NCI-H2196 treated with DMSO at 0.1 percent for 48 hours (cell line): ENCODE data around the gene AKAP10.
"Not testable (repeated sequence)": the region's sequence is repeated elsewhere in the genome, so short reads cannot be mapped to it uniquely, and the experiment has no call there.

ENCODE experiments used
- DNase-seq: peaks from one replicate; lab custom pipeline; 2025; ENCODE audit not compliant: unreplicated experiment; lab: John Stamatoyannopoulos, UW

AKAP10 gene

DNA sequence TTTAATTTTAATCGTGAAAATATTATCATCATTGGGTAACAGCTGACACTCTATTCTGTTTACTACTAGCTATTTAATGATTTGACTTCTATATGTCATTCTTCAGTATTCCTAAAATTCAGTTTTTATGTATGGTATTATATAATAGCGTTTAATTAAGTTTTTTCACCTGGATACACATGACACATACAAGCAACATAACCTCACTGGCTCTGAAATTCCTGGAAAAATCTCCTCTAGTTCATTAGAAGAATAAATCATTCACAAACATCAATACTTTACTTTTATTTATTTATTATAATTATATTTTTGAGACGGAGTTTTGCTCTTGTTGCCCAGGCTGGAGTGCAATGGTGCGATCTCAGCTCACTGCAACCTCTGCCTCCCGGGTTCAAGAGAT, 44.0 kb downstream of the AKAP10 start:
- no peak for DNase-seq

DNA sequence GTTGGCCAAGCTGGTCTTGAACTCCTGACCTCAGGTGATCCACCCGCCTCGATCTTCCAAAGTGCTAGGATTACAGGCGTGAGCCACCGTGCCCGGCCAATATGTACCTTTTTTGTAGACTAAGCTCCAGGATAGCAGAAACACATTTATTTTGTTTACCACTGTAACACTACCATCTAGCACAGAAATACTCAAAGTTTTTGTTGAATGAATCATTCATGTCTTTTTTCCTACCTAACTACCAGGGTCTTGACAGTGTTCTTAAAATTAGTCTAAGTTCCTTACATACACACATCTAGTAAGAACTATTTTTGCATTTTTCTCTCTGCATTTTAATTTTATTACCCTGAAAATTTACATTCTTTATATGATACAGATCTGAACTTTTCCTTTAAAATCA, 44.4 kb downstream of the AKAP10 start:
- no peak for DNase-seq

DNA sequence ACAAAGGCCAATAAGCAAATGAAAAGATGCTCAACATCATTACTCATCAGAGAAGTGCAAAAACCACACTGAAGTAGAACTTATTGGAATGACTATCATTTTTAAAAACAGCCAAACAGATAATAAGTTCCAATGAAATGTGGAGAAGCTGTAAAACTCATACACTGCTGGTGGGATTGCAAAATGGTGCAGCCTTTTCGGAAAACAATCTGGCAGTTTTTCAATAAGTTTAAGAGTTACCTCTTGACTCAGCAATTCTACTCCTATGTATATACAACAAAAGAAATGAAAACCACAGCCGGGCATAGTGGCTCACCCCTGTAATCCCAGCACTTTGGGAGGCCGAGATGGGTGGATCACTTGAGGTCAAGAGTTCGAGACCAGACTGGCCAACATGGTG, 49.3 kb downstream of the AKAP10 start:
- no peak for DNase-seq

DNA sequence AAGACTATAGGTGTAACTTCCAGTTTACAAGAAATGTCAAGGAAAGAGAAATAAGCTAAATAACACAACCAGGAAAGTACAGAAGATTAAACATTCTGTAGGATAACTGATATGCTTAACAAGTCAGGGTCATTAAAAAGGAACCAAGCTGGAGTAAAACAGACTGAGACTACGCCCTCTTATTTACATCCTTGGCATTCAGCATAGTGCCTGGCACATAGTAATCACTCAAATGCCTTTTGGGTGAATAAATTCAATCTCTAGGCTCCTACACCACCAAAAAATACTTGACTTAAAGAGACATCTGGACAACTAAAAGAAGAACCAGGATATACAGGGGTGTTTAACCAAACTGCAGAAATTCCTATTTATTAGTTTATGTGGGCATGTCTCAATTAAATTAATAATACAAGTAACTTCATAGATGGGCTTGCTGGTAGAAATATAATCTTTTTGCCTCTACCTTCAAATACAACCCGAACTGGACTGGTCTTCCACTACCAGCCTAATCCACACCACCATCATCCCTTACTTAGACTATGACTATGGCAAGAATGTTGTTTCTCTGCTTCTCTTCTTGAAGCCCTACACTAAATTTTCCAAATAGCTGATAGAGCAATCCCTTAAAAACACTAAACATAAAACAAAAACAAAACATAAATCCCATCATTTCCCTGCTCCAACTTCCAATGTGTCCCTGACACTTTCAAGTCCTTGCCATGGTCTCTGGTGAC, 62.2 kb downstream of the AKAP10 start:
- DNase-seq: no peak

DNA sequence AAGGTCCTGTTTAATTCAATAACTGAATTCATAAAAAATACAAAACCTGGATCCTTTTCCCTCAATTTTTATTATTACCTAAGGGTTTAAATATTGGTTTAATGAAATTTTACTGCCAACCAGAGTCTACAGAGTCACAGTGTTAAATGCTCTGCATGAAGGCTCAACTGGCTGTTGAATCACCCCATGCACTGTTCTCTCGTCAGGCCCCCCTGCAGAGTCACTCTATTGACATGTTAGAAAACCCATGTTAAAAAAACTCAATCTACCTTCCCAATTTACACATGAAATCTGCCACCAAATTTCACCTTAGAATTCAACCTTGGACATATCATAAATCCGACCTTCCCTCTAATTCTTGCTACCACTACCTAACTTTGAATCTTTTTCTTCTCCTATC, 66.6 kb downstream of the AKAP10 start:
- DNase-seq: no peak

DNA sequence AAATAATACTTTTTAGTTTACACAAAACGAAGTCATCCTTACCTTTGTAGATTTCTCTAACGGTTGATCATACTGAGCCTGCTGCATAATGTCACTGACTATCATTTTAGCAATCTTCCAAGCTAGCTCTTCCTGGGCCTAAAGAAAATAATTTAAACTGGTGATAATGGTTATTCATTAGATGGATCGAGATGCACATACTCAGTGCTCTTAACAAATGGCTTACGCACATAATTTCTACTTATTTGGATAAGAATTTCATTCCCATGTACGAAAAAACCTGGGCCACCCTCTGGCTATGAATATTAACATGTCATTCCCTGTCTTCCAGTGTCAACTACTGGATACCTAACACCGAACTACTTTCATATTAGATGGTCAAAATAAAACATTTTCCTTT, 68.5 kb downstream of the AKAP10 start:
- DNase-seq: no peak

DNA sequence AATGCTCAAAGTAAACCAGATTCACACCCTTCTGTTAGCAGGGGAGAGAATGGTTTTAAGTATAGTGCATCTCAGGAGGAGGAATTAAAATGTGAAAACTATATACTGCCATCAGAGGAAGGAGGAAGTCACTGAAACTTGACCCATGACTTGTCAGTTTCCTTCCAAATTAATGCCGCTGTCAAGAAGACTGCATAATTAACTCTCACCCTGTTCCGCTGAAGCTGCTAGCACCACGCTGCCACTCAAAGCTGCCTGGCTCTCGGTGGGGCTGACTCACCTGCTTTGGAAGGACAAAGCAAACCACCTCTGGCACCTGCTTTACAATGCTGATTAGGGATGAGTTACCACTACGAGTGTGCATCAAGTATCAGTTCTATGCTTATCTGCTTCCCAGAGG, 72.1 kb downstream of the AKAP10 start:
- DNase-seq: no peak

DNA sequence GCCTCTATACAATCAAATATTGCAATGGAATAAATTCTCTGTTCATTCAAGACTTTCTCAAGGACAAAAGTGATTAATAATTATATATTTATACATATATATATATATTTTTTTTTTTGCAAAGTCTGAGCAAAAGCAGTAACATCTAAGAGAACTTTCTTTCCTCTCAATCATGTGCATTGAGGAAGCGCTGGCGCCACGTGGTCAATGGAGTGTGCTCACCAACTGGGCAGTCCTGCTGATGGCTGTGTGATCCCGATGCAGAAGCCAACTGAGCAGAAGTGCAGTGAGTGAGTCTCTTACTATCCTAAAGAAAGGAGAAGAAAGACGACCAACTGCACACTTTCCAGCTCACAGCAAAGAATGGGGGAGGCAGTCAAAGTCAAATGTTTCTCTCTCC, 72.7 kb downstream of the AKAP10 start:
- DNase-seq: no peak

DNA sequence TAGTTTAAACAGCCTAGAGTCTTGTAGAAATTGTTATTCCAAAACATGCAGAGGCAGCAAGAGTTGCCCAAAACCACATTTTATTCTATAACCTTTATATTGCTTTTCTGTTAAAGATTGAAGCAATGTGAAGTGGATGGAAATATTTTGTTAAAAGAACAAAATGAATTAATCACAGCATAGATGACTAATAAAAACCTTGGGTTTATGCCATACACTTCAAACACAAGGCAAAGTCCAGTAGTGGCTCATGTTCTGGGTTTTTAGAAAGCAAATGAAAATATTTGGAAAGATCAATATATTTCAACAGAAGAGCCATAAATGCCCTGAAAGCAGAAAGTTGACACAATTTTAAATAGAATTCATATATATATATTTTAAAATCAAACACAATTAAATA, 73.2 kb downstream of the AKAP10 start:
- DNase-seq: no peak

DNA sequence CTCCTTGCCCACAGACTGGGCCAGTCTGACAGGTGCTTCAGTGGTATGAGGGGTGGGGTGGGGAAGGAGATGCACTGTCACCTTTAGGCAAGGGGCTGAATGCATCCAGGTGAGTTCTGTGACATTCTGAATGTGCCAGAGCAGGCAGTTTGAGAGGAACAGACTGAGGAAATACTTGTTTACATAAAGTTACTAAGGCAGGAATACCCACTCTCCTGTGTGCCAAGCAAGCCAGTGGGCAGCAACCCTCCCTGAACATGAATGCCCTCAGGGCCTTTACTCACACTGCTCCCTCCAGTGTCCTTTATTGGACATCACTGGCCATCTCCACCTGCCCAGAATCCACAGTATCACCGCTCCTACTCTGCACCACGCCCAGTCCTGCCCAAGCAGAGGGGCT, 76.8 kb downstream of the AKAP10 start:
- no peak for DNase-seq

DNA sequence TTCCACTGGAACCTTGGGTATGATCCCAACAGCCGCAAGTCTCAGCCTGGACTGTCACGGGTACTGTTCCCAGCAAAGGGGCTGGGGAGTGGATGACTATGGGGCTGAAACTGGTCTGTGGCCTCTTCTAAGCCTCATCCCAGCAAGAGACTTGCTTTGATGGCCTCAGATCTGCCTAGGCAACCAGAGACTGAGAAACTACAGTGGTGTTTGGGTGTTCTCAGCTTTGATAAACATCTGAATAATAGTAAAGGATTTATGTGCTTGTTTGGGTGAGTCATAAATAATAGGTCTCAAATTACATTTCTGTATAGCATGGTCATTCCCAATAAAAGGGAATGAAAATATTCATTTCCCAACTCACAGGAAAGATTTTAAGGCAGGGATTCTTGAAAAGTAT, 79.7 kb downstream of the AKAP10 start:
- DNase-seq: no peak

DNA sequence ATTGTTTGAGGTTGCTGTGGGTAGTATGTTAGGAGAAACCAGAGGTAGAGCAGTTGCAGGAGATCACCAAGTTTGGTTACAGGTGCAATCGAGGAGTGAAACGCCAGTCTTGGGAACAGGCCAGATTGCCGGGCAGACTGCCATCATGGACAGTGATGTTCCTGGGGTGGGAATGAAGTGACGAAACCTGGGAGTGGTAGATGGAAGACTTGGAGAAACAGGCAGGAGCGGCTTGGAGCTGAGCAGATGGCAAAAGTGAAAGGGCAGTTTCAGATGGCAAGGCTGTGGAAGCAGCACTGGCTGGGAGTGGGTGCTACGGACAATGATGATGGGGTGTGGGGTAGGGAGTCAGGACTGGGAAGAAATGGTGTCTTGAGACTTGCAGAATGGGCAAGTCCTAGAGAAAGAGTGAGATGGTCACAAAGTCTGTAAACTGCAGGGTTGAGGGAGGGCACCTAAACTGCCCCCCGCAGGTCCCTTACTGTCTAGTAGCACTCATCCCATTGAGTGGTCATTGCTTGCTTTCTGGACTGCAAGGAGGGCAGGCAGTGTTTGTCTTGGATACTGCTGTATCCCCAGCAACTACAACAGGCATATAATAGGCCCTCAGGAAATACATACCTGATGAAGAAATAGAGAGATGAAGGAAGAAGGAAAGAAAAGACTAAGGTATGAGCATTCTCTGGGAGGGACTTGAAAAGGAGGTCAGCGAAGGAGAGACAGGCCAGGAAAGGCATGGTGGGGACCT, 80.4 kb downstream of the AKAP10 start:
- DNase-seq: no peak

DNA sequence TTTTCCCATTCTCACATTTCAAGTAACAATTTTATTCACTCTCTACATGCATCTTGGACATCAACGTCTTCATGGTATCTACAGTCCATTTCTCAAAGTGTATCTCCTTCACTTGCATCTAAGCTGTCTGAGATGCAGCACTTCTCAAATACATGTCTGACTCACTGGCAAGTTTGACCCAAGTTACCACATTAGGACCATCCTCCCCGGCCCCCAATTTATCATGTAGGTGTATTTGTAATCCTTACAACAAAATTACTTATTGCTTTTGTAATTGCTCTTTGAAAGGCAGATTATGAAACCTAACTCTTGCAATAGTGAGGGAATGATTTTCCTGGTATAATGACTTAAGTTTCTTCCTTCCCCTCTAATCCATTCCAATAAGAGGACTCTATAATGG, 80.9 kb downstream of the AKAP10 start:
- DNase-seq: no peak

DNA sequence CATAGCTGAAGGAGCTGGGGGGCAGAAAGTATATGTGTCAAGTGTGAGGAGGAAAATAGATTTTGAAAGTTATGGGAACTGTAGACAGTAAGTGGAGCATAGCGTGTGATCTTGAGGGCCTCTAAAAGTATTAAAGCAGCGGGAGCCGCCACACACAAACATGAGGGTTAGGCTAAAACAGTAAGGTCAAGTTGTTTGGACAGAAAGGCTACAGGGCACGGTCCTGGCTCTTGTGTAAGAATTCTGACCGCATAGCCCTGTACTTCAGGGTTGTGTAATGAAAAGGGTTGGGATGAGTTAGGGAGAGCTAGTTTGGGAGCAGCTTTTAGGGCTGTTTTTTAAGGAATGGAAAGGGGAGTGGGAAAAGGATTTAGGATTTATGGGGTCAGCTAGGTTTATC, 87.1 kb downstream of the AKAP10 start:
- DNase-seq: not testable (repeated sequence)

DNA sequence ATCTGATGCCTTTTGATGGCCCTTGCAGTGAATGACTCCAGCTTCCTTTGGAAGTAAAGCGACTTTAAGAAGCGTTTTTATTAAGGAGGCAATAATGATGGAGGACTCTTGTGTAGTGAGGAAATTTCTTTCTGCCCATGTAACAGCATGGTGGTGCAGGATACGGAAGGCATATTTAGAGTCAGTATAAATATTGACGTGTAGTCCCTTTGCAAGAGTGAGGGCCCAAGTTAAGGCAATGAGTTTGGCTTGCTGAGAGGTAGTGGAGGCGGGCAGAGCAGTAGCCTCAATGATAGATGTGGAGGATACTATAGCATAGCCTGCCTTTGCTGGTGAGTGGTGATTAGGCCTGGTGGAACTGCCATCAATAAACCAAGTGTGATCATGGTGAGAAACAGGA, 87.6 kb downstream of the AKAP10 start:
- not testable (repeated sequence) for DNase-seq

DNA sequence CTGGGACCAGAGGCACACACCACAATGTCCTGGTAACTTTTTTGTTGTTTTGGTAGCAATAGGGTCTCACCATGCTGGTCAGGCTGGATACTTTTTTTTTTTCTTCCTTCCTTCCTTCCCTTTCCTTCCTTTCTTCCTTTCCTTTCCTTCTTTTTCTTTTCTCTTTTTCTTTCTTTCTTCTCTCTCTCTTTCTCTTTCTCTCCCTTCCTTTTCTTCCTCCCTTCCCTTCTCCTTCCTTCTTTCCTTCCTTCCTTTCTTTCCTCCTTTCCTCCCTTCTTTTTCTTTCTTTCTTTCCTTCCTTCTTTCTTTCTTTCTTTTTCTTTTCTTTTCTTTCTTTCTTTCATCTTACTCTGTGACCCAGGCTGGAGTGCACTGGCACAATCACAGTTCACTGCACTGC, 91.5 kb downstream of the AKAP10 start:
- DNase-seq: no peak

DNA sequence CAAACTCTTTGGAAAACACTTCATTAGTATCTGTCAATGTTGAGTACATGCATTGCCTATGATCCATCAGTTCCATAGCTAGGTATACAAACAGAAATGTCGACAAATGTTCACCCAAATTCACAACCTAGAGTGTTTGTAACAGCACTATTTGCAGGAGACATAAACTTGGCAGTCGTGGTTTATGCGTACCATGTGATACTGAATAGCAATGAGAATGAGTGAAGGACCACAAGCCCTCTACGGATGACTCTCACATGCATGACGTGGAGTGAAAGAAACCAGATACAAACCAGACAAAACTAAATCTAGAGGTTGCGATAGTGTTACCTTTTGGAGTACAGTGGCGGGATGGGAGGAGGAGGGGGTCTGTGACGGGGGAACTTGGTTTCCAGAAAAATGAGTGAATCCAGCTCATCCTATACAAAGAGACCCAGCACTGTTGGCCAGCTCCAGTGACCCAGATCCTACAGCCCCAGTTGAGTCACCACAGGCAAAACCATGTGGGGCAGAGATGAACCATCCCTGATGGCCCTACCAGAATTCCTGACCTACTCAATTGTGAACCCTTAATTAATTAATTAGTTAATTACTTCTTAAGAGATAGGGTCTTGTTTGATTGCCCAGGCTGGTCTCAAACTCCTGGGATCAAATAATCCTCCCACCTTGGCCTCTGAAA, 94.0 kb downstream of the AKAP10 start:
- no peak for DNase-seq

DNA sequence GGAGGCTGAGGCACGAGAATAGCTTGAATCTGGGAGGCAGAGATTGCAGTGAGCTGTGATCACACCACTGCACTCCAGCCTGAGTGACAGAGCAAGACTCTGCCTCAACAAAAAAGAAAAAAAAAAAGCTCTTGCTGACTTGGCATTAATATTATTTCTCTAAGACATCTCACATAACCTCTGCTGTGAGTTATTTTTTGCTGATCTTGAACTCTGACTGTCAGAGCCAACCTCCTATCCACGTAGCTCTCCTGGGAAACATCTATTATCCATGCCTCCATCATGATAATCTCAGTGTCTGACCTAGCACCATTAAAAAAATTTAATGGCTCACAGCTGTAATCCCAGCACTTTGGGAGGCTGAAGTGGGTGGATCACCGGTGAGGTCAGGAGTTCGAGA, 97.2 kb downstream of the AKAP10 start:
- no peak for DNase-seq

DNA sequence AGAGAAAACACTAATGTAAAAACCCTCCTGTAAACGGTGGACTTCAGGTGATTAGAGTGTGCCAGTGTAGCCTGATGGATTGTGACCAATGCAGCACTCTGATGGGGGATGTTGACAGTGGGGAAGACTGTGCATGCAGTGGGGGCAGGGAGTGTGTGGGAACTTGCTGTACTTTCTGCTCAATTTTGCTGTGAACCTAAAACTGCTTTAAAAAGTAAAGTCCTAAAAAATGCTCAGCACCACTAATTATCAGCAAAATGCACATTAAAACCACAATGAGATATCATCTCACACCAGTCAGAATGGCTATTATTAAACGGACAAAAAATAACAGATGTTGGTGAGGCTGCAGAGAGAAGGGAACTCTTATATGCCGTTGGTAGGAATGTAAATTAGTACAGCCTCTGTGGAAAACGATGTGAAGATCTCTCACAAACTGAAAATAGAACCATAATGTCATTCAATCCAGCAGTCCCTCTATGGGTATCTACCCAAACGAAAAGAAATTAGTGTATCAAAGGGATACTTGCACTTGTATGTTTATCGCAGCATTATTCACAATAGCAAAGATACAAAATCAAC, 100.2 kb downstream of the AKAP10 start:
- DNase-seq: no peak

DNA sequence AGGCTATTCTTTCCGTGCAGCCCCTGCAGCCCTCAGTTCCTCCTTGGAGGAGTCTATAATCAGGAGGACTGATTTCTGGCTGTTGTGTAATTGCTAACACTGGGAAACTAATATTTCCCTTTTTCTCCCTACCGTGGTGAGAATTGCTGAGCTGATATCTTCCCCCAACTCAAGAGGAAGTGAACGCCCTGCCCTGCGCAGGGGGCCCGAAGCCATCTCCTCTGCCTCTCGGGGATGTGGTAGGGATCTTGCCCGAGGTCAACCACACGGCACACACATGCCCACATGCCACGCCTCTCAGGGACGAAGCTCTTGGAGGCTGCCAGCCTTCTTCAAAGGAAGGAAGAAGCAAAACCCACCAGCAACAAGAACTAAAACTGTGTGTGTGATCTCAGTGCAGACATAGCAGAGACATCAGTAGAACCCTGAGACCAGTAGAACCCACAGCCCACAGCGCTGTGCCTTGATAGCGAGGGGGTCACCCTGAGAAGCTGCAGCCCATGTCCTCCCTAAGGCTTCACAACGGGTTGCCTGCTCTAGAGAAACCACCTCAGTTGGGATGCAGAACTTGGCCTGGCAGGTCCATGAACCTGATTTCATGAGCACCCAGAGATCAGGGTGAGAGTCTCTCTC, 101.0 kb downstream of the AKAP10 start:
- DNase-seq: no peak

DNA sequence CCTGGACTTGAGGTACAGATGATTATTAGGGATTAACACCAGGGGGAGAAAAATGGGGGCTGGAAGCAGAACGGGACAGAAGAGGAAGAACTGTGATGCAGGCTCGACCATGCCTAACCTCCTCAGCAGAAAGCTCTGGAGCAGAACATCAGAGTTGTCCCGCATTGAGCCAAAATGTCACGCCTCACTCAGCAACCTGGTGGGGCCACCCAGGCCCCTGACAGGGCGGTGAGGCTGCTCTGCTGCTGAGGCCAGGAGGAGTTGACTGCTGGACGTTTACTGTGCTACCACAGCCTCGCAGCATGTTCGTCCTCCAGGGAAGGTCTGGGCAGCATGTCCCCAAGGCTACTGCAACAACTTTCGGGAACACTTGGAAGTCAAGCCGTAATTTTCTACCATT, 103.4 kb downstream of the AKAP10 start:
- DNase-seq: no peak
